Measurements from ENCODE around the gene IL12A.

Gene IL12A
- total RNA-seq = 0.07 to 6.0 (median 0.84) reads per million in 9 experiments

GRCh38 chr3:159988617-159989271 lies at the start of gene IL12A:
IL12A (plus strand) TSS chr3:159988835.
- ATAC-seq (replicated peaks) (peak; percentile 94), DNase-seq (peak; percentile 81 to 84 (median 84))
- peaks cover 2% of the 10 kb centered on the region for H3K36me3 Mint-ChIP-seq (ENCODE audit: insufficient read depth)
- peak within 1 kb of the TSS; percentile 92 to 93 for H3K4me3 Mint-ChIP-seq
- peak within 1 kb of the TSS; percentile 86 to 98 for H3K27ac Mint-ChIP-seq
- peaks cover 0 to 5% of the 10 kb centered on the region in 2 donors for H3K27me3 Mint-ChIP-seq
- no peaks in the 10 kb centered on the region for H3K9me3 Mint-ChIP-seq
- peaks cover 22 to 29% of the 10 kb centered on the region in 2 donors for H3K4me1 Mint-ChIP-seq (ENCODE audit: low read depth in 2 of 2)

GRCh38 chr3:159941038-159942000 lies 47.3 kb upstream of the IL12A start:
- Mint-ChIP-seq H3K4me1 (ENCODE audit: low read depth in 2 of 2) (no peaks in the 10 kb centered on the region), H3K4me3 (no peak overlapping the region), H3K9me3 (no peaks in the 10 kb centered on the region), H3K36me3 (ENCODE audit: insufficient read depth) (no peaks in the 10 kb centered on the region), H3K27me3 (peaks cover 5 to 18% of the 10 kb centered on the region in 2 donors), H3K27ac (no peak overlapping the region)
- DNase-seq = no peak
- no peak for ATAC-seq (replicated peaks)

DNA sequence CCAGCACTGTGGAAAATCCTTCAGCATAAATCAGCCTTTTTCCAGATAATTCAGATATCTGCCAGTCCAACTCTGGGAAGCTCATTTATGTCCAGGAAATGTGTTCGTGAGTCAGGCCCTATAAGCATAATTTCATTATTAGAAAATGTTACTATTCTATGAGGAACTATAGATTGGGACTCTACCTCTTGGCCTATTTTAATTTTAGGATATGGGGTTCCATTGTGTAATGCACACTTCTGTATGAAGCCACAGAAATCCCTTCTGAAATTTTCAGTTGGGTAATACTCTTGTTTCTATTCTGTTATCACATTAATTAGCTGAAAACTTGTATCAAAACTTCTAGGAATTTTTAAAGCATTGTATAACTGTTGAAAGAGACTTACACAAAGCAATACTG lies 43.9 kb upstream of the IL12A start:
- Mint-ChIP-seq H3K9me3 (no peaks in the 10 kb centered on the region), H3K4me1 (ENCODE audit: low read depth in 2 of 2) (no peaks in the 10 kb centered on the region), H3K36me3 (ENCODE audit: insufficient read depth) (no peaks in the 10 kb centered on the region), H3K27ac (no peak overlapping the region), H3K27me3 (peaks cover 18 to 34% of the 10 kb centered on the region in 2 donors), H3K4me3 (no peak overlapping the region)
- DNase-seq (no peak), ATAC-seq (replicated peaks) (no peak)

- H3K4me3 Mint-ChIP-seq = no peak overlapping the region
- no peaks in the 10 kb centered on the region for H3K4me1 Mint-ChIP-seq (ENCODE audit: low read depth in 2 of 2)
- H3K36me3 Mint-ChIP-seq (ENCODE audit: insufficient read depth) = no peaks in the 10 kb centered on the region
- peaks cover 23 to 44% of the 10 kb centered on the region in 2 donors for H3K27me3 Mint-ChIP-seq
- H3K27ac Mint-ChIP-seq = no peak overlapping the region
- H3K9me3 Mint-ChIP-seq = no peaks in the 10 kb centered on the region
- ATAC-seq (replicated peaks) = no peak
- no peak for DNase-seq
Observed at GRCh38 chr3:159945930-159946329, 42.7 kb upstream of the IL12A start.

GRCh38 chr3:159947220-159947619 lies 41.4 kb upstream of the IL12A start:
- H3K9me3 Mint-ChIP-seq = no peaks in the 10 kb centered on the region
- no peaks in the 10 kb centered on the region for H3K36me3 Mint-ChIP-seq (ENCODE audit: insufficient read depth)
- no peak overlapping the region for H3K27ac Mint-ChIP-seq
- peaks cover 31 to 47% of the 10 kb centered on the region in 2 donors for H3K27me3 Mint-ChIP-seq
- DNase-seq (no peak), ATAC-seq (replicated peaks) (no peak)
- no peaks in the 10 kb centered on the region for H3K4me1 Mint-ChIP-seq (ENCODE audit: low read depth in 2 of 2)
- no peak overlapping the region for H3K4me3 Mint-ChIP-seq

DNA sequence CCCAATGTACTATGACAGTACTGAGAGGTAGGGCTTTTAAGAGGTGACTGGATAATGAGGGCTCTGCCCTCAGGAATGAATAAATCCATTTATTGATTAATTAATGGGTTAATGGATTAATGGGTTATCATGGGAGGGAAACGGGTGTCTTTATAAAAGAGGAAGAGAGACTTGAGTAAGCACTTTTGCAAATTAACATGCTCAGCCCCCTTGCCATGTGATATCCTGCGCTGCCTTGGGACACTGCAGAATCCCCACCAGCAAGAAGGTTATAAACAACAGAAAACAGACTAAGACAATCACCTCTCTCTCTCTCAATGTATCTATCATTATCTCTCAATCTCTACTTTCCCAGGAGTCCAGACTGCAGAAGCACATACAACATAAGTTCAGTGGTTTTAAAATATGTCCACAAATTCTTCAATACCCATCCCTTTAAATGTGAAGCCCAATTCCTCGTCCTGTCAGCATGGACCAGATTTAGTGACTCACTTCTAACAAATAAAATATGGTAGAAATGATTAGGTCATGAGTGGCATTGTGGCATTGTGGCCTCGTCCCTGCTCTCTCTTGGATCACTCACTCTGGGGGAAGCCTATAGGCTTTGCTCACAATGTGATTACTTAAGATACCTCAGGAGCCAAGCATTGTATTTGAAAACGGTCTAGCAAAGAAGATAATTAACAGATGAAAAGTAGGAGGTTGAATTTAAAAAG lies 40.0 kb upstream of the IL12A start:
- peaks cover 39 to 48% of the 10 kb centered on the region in 2 donors for H3K27me3 Mint-ChIP-seq
- H3K27ac Mint-ChIP-seq = no peak overlapping the region
- no peak for DNase-seq
- no peaks in the 10 kb centered on the region for H3K9me3 Mint-ChIP-seq
- H3K36me3 Mint-ChIP-seq (ENCODE audit: insufficient read depth) = no peaks in the 10 kb centered on the region
- no peak for ATAC-seq (replicated peaks)
- H3K4me1 Mint-ChIP-seq (ENCODE audit: low read depth in 2 of 2) = no peaks in the 10 kb centered on the region
- H3K4me3 Mint-ChIP-seq = no peak overlapping the region

DNA sequence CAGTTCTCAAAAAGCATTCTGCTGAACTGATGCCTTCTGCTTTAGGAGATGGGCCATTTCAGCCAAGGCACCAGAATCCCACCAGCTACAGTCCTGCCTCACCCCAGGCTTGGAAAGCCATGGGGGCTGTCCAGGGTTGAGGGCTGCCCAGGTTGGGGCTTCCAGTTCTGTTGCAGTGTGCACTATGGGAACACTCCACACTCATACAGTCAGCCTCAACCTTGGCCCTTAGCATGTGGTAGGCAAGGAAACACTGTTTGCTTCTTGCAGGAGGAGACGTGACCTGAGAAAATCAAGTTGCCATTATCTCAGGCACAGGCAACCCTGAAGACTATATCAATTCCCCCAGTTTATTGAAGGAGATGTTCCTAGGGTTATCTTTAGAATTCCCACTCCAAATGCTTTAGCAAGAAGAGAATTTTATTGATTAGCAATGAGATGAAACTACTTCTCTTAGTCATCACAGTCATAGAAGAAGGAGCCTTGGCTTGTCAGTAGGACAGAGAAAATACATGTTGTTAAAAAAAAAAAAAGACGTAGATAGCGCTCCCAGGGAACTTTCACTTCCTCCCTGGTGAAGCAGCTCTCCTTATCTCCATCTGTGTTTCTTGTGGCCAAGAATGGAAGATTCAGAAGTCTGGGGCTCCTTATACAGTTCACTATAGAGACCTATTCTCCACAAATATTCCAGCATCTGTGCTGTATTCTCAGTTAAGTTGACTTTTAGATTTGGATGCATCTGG lies 38.3 kb upstream of the IL12A start:
- H3K27me3 Mint-ChIP-seq = peaks cover 46 to 52% of the 10 kb centered on the region in 2 donors
- DNase-seq (no peak), ATAC-seq (replicated peaks) (no peak)
- H3K4me3 Mint-ChIP-seq = no peak overlapping the region
- no peak overlapping the region for H3K27ac Mint-ChIP-seq
- no peaks in the 10 kb centered on the region for H3K36me3 Mint-ChIP-seq (ENCODE audit: insufficient read depth)
- no peaks in the 10 kb centered on the region for H3K4me1 Mint-ChIP-seq (ENCODE audit: low read depth in 2 of 2)
- H3K9me3 Mint-ChIP-seq = no peaks in the 10 kb centered on the region

GRCh38 chr3:159951540-159951939 lies 37.1 kb upstream of the IL12A start:
- DNase-seq = no peak
- Mint-ChIP-seq H3K27ac (no peak overlapping the region), H3K4me3 (no peak overlapping the region), H3K27me3 (peaks cover 41 to 55% of the 10 kb centered on the region in 2 donors), H3K36me3 (ENCODE audit: insufficient read depth) (no peaks in the 10 kb centered on the region), H3K4me1 (ENCODE audit: low read depth in 2 of 2) (no peaks in the 10 kb centered on the region), H3K9me3 (no peaks in the 10 kb centered on the region)
- no peak for ATAC-seq (replicated peaks)

DNA sequence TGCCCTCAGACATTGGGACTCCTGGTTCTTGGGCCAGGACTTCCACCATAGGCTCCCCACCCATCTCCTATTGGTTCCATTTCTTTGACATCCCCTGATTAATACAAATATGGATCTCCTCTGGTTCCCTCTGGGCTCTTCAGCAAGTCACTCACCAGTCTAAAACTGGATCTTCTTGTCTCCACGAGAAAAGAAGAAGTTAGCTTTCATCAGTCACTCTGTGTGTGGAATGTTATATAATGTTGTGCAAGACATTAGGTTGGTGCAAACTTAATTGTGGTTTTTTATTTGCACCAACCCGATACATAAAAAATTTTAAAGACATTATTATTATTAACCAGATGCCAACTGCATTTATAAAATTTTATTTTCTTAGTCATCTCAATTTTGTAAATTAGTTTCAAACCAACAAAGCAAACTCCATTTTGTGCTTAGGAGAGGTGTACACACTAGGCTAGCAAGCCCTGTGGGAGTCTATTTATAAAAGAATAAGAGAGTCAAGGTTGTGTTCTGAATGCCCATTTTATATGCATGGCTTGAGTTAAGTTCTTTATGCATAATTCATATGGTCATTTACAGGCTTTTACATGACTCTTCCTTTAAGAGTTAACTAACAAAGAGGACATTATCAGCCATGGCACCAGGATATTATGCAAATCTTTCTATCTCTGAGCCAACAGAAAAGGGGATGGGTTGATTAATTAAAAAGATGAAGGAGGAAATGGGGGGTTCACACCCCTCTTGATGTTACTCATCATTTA lies 35.1 kb upstream of the IL12A start:
- H3K4me3 Mint-ChIP-seq = no peak overlapping the region

DNA sequence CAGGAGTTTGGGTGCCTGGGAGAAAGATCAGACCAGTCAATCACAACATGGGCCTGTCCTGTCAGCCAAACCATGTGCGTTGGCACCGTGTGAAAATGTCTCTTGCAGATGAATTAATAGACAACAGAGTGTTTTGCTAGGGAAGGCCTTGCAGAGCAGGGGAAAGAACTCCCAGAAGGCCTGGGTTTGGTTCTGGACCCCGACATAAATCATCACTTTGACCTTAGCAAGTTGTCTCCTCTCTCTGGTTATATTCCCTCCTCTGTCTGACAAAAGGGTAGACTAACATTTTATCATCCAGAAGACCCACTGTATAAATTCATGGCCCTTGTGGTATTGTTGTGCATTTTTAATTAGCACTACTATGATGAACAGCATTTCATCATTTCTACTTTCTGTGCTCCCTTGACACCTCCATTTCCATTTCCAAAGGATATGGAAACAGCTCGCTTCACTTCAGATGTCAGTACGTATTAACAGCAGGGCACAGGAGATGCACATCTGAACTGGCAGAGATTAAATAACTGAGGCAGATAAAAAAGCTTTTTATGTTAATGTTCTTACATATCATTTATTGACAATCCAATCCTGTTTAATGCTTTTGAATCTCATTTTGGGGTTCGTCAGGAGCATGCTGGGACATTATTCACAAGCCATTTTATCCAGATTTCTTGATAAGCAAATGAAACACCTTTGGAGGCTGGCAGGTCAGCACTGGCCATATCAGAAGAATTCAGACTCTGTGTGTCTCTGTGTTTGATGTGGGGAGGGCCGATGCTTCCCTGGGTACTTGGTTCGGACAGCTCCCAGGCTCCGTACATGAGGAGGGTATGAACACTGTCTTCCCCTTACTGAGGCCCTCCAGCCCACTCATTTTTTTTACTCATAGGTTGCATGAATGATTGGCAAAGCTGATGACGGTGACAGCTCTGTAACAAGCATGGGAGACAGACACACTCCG lies 28.2 kb upstream of the IL12A start:
- DNase-seq (no peak), ATAC-seq (replicated peaks) (no peak)
- Mint-ChIP-seq H3K36me3 (ENCODE audit: insufficient read depth) (no peaks in the 10 kb centered on the region), H3K27me3 (peaks cover 11 to 16% of the 10 kb centered on the region in 2 donors), H3K9me3 (peaks cover 0 to 2% of the 10 kb centered on the region in 2 donors), H3K4me3 (no peak overlapping the region), H3K27ac (no peak overlapping the region), H3K4me1 (ENCODE audit: low read depth in 2 of 2) (no peaks in the 10 kb centered on the region)

More for the DNA sequence above, 35.1 kb upstream of the IL12A start:
- H3K27ac Mint-ChIP-seq = no peak overlapping the region
- no peaks in the 10 kb centered on the region for H3K36me3 Mint-ChIP-seq (ENCODE audit: insufficient read depth)
- peaks cover 0 to 2% of the 10 kb centered on the region in 2 donors for H3K9me3 Mint-ChIP-seq
- DNase-seq (no peak), ATAC-seq (replicated peaks) (no peak)
- H3K27me3 Mint-ChIP-seq = peaks cover 41 to 51% of the 10 kb centered on the region in 2 donors
- H3K4me1 Mint-ChIP-seq (ENCODE audit: low read depth in 2 of 2) = no peaks in the 10 kb centered on the region

- H3K4me1 Mint-ChIP-seq (ENCODE audit: low read depth in 2 of 2) = no peaks in the 10 kb centered on the region
- peaks cover 11 to 23% of the 10 kb centered on the region in 2 donors for H3K27me3 Mint-ChIP-seq
- DNase-seq (no peak), ATAC-seq (replicated peaks) (no peak)
- peaks cover 3% of the 10 kb centered on the region for H3K36me3 Mint-ChIP-seq (ENCODE audit: insufficient read depth)
- H3K27ac Mint-ChIP-seq = no peak overlapping the region
- H3K9me3 Mint-ChIP-seq = no peaks in the 10 kb centered on the region
- no peak overlapping the region for H3K4me3 Mint-ChIP-seq
Observed at GRCh38 chr3:159964166-159964973, 24.3 kb upstream of the IL12A start.

Data from effector memory CD8-positive, alpha-beta T cell (primary cell).